Peyer's patch (tissue), 4 donors: ENCODE results near the gene IL3. TPM values are rescaled to one million over a fixed set of nuclear protein-coding genes. Genes with fewer than 3 reads are reported as not detected.

Experiments used
- DNase-seq, 3 donors: peaks; one replicate each; pipeline ENCODE4 v3.0.0-alpha.2; 2017 to 2019
- H3K27ac ChIP-seq, 4 donors: fragments of 200-600 bp; sonication (generic); one replicate each; pipeline ENCODE4 v1.5.1; 2016 to 2019
- H3K27me3 ChIP-seq, 2 donors: fragments of 200-600 bp; sonication (generic); one replicate each; pipeline ENCODE4 v1.5.1; 2019
- H3K36me3 ChIP-seq, 3 donors: fragments of 200-600 bp; sonication (generic); one replicate each; pipeline ENCODE4 v1.5.1; 2016 to 2019
- H3K4me1 ChIP-seq, 4 donors: fragments of 200-600 bp; sonication (generic); one replicate each; pipeline ENCODE4 v1.5.1; 2016 to 2019
- H3K4me3 ChIP-seq, 4 donors: fragments of 200-600 bp; sonication (generic); 1 replicate in 3 of 4; 2 replicates in 1 of 4; pipeline ENCODE4 v1.5.1; 2016 to 2019; ENCODE audit warnings: mild to moderate bottlenecking in 1 of 4
- H3K9me3 ChIP-seq, 4 donors: fragments of 200-600 bp; sonication (generic); one replicate each; pipeline ENCODE4 v1.5.1; 2016 to 2019; ENCODE audit warnings: mild to moderate bottlenecking in 1 of 4
- CTCF ChIP-seq, 6 experiments: fragments of 450-650 bp in 4 of 6; fragments of 200-600 bp in 2 of 6; sonication (generic) in 1 of 6; IDR thresholded peaks; one replicate each; pipeline ENCODE4 v1.5.1; 2017 to 2019; ENCODE audit warnings: antibody characterized with exemption in 6 of 6, mild to moderate bottlenecking in 3 of 6, moderate library complexity in 1 of 6
- POLR2A ChIP-seq, 2 donors: fragments of 450-650 bp; IDR thresholded peaks; one replicate each; pipeline ENCODE4 v1.5.1; 2017; ENCODE audit warnings: antibody characterized with exemption in 2 of 2, mild to moderate bottlenecking in 2 of 2, moderate library complexity in 2 of 2
- total RNA-seq, 4 donors: library from RNA; depleted of rRNA; stranded (reverse); fragments of >200 nt; gene quantifications; one replicate each; pipeline ENCODE4 v1.1.0, GENCODE V29; 2016

Gene IL3
- total RNA-seq, 4 donors from 2014 or later = not detected

GRCh38 chr5:132029609-132030330 is 30.7 kb upstream of the IL3 start:
- Histone ChIP-seq H3K27ac (no peak overlapping the region), H3K9me3 (no peaks in the 10 kb centered on the region), H3K4me3 (no peak overlapping the region), H3K27me3 (no peaks in the 10 kb centered on the region), H3K36me3 (no peaks in the 10 kb centered on the region), H3K4me1 (no peaks in the 10 kb centered on the region)
- DNase-seq = no peak
- TF ChIP-seq POLR2A (IDR thresholded peaks at IDR 0.05) (no peak), CTCF (IDR thresholded peaks at IDR 0.05) (no peak)

GRCh38 chr5:132030610-132031009 is 29.8 kb upstream of the IL3 start:
- no peaks in the 10 kb centered on the region for H3K4me1 ChIP-seq
- no peaks in the 10 kb centered on the region for H3K36me3 ChIP-seq

GRCh38 chr5:132032196-132032595 is 28.3 kb upstream of the IL3 start:
- H3K36me3 ChIP-seq = no peaks in the 10 kb centered on the region
- TF ChIP-seq CTCF (IDR thresholded peaks at IDR 0.05) = no peak
- no peak for TF ChIP-seq POLR2A (IDR thresholded peaks at IDR 0.05)
- no peak overlapping the region for H3K27ac ChIP-seq
- H3K9me3 ChIP-seq = no peaks in the 10 kb centered on the region
- H3K27me3 ChIP-seq = no peaks in the 10 kb centered on the region
- H3K4me1 ChIP-seq = no peaks in the 10 kb centered on the region
- DNase-seq = peak in 1 of 3 donors; percentile 47
- no peak overlapping the region for H3K4me3 ChIP-seq

More at GRCh38 chr5:132030610-132031009, 29.8 kb upstream of the IL3 start:
- Histone ChIP-seq H3K9me3 (no peaks in the 10 kb centered on the region), H3K4me3 (no peak overlapping the region), H3K27me3 (no peaks in the 10 kb centered on the region), H3K27ac (no peak overlapping the region)
- TF ChIP-seq POLR2A (IDR thresholded peaks at IDR 0.05) = no peak
- no peak for TF ChIP-seq CTCF (IDR thresholded peaks at IDR 0.05)
- DNase-seq = no peak

GRCh38 chr5:132033122-132033521 is 27.3 kb upstream of the IL3 start:
- Histone ChIP-seq H3K36me3 (no peaks in the 10 kb centered on the region), H3K9me3 (no peaks in the 10 kb centered on the region), H3K27ac (no peak overlapping the region), H3K4me1 (no peaks in the 10 kb centered on the region), H3K27me3 (no peaks in the 10 kb centered on the region), H3K4me3 (no peak overlapping the region)
- TF ChIP-seq POLR2A (IDR thresholded peaks at IDR 0.05) (no peak), CTCF (IDR thresholded peaks at IDR 0.05) (no peak)
- DNase-seq = no peak

- no peak for TF ChIP-seq POLR2A (IDR thresholded peaks at IDR 0.05)
- no peak for TF ChIP-seq CTCF (IDR thresholded peaks at IDR 0.05)
- Histone ChIP-seq H3K36me3 (no peaks in the 10 kb centered on the region), H3K9me3 (no peaks in the 10 kb centered on the region), H3K27ac (no peak overlapping the region), H3K4me1 (no peaks in the 10 kb centered on the region), H3K27me3 (no peaks in the 10 kb centered on the region), H3K4me3 (no peak overlapping the region)
- DNase-seq = no peak
Measured at GRCh38 chr5:132037353-132037752, 23.1 kb upstream of the IL3 start.
